ENCODE measurements around the gene ZMIZ2.
A peak's percentile ranks its signal among the peaks of the same experiment; 100 is the strongest.
"Not testable (repeated sequence)": the region's sequence is repeated elsewhere in the genome, so short reads cannot be mapped to it uniquely, and the experiment has no call there.

ZMIZ2 gene

DNA sequence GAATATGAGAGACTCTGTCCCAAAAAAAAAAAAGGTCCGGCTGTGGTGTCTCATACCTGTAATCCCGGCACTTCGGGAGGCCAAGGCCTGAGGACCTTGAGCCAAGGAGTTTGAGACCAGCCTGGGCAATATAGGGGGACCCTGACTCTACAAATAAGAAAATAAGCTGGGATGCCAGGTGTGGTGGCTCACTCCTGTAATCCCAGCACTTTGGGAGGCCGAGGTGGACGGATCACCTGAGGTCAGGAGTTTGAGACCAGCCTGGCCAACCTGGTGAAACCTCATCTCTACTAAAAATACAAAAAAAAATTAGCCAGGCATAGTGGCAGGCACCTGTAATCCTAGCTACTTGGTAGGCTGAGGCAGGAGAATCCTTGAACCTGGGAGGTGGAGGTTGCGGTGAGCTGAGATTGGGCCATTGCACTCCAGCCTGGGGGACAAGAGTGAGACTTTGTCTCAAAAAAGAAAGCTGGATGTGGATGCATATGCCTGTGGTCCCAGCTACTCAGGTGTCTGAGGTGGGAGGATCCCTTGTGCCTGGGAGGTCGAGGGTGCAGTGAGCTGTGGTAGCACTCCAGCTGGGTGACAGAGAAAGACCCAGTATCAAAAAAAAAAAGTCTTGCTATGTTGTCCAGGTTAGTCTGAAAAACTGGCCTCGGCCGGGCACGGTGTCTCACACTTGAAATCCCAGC lies 55.3 kb downstream of the ZMIZ2 start:
- DNase-seq (ENCODE audit: low read depth): not testable (repeated sequence)

DNA sequence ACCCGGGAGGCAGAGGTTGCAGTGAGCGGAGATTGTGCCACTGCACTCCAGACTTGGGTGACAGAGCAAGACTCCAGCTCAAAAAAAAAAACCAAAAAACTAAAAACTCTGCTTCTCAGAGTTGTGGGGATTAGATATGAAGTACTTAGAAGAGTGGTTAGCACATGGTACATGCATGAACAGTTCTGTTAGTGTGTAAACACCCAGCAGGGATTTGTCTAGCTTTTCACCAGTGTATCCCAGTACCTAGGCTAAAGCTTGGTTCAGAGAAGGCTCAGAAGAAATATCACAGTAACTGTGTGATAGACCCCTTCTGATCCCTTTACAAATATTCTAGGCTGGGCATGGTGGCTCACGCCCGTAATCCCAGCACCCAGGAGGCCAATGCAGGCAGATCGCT lies 57.3 kb downstream of the ZMIZ2 start:
- no peak for DNase-seq (ENCODE audit: low read depth)

DNA sequence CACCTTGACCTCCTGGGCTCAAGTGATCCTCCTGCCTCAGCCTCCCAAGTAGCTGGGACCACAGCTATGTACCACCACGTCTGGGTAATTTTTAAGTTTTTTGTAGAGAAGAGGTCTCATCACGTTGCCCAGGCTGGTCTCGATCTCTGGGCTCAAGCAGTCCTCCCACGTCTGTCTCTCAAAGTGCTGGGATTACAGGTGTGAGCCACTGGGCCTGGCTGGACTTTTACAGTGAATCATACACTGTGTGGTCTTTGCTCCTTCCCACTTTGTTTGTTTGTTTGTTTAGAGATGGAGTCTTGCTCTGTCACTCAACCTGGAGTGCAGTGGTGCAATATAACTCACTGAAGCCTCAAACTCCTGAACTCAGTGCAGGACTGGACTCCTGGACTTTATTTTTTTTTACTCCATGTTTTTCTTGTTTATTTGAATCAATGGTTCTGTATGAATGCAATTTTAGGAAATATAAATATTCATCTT lies 60.3 kb downstream of the ZMIZ2 start:
- no peak for DNase-seq (ENCODE audit: low read depth)

DNA sequence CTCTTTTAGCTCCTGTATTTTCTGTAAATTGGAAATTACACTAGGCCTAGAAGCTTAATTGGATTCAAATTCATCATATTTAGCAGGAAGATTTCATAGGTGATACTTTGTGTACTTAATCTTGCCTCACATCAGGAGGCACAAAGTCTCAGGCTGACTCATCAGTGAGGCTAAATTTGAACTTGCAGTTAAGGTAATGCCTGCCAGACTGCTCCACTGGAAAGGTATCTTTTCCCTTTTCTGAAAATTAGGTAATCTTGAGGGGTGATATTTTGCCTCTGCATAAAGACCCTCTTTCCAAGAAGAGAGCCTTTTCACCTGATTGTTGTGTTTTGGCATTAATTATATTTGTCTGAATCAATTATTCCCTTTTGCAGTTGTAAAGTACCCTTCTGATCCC lies 62.4 kb downstream of the ZMIZ2 start:
- peak; percentile 36 for DNase-seq (ENCODE audit: low read depth)

DNA sequence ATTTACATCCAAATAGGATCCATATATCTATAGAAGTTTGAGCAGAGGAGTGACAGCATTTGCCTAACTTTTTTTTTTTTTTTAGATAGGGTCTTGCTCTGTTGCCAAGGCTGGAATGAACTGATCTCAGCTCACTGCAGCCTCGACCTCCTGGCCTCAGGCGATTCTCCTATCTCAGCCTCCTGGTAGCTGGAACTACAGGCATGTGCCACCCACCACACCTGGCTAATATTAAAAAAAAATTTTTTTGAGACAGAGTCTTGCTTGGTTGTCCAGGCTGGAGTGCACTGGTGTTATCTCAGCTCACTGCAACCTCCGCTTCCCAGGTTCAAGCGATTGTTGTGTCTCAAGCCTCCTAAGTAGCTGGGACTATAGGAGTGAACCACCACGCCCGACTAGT lies 62.9 kb downstream of the ZMIZ2 start:
- DNase-seq (ENCODE audit: low read depth): no peak

DNA sequence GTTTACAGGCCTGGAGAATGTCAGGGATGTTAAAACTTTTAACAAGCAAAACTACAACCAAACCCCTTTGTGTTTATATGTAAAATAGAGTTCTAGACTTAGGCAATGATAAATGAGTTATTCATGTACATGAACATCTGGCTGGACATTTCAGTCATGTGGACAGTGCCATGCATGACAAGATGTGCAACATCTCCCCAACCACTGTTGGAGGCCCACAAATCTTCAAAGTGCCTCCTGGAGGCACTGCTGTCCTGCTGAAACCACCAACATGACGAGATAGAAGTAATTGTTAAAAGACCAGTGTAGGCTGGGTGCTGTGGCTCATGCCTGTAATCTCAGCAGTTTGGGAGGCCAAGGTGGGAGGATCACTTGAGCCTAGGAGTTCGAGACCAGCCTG lies 66.3 kb downstream of the ZMIZ2 start:
- DNase-seq (ENCODE audit: low read depth): peak; percentile 32

DNA sequence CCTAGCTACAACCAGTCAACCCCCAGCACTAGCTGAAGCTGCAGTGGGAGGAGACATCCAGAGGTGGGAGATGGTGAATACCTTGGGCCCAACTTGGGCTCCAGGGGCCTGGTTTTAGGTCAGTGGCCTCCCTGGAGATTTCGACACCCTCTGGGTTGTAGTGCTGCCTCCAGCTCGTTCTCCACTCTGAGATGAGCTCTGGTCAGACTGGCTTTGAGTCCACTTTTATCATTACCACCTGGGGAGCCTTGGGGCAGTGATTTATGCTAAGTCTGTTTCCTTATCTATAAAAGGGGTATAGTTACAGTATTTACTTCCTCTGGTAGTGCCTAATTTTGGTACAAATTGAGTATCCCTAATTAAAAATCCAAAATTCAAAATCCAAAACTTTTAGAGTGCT lies 70.6 kb downstream of the ZMIZ2 start:
- no peak for DNase-seq (ENCODE audit: low read depth)

All from ELR (cell line).